Thyroid gland (tissue), 4 donors: ENCODE results near the gene SDSL. TPM values are rescaled to one million over a fixed set of nuclear protein-coding genes. Genes with fewer than 3 reads are reported as not detected.

Experiments
- DNase-seq, 2 donors: peaks; one replicate each; pipeline ENCODE4 v3.0.0-alpha.2; 2019
- H3K27ac ChIP-seq, 3 donors: fragments of 200-600 bp; sonication (generic); 1 replicate in 2 of 3; 2 replicates in 1 of 3; pipeline ENCODE4 v1.5.1; 2016 to 2019; ENCODE audit warnings: mild to moderate bottlenecking in 1 of 3, moderate library complexity in 1 of 3
- H3K27me3 ChIP-seq: fragments of 200-600 bp; sonication (generic); one replicate; pipeline ENCODE4 v1.5.1; 2019
- H3K36me3 ChIP-seq, 2 donors: fragments of 200-600 bp; sonication (generic); one replicate each; pipeline ENCODE4 v1.5.1; 2016 to 2019
- H3K4me1 ChIP-seq, 2 donors: fragments of 200-600 bp; sonication (generic); one replicate each; pipeline ENCODE4 v1.5.1; 2017 to 2019
- H3K4me3 ChIP-seq, 3 donors: fragments of 200-600 bp; sonication (generic); replicated peaks in 1 of 3; 1 replicate in 2 of 3; 2 replicates in 1 of 3; pipeline ENCODE4 v1.5.1; 2016; ENCODE audit warnings: mild to moderate bottlenecking in 1 of 3
- H3K9me3 ChIP-seq: fragments of 200-600 bp; sonication (generic); one replicate; pipeline ENCODE4 v1.5.1; 2017
- POLR2A ChIP-seq, 2 donors: fragments of 450-650 bp; IDR thresholded peaks; one replicate each; pipeline ENCODE4 v1.6.1; 2017; ENCODE audit warnings: antibody characterized with exemption in 2 of 2, mild to moderate bottlenecking in 2 of 2, moderate library complexity in 1 of 2
- WGBS, 2 donors: methylation state at CpG; one replicate each; pipeline ENCODE4 v1.1.5; 2017; 5-methylcytosine and 5-hydroxymethylcytosine counted together
- intact Hi-C: fragments of 100-400 bp; cut with DNase I; formaldehyde crosslinking; loops from one replicate; pipeline ENCODE4 v1.15.1; 2023
- total RNA-seq, 4 donors: library from RNA; depleted of rRNA; stranded (reverse); fragments of >200 nt; gene quantifications; one replicate each; pipeline ENCODE4 v1.2.3, GENCODE V29; 2016
- TF ChIP-seq, protein P1 (sequence below), 6 experiments: fragments of 200-600 bp in 3 of 6; fragments of 450-650 bp in 3 of 6; sonication (generic) in 3 of 6; IDR thresholded peaks; one replicate each; pipeline ENCODE4 v1.5.1; 2016 to 2019; ENCODE audit warnings: antibody characterized with exemption in 6 of 6, mild to moderate bottlenecking in 2 of 6, inconsistent platforms in 1 of 6, moderate library complexity in 1 of 6

The SDSL gene
- total RNA-seq, 4 donors from 2014 or later = 13.6 to 42.2 (median 27.5) TPM

GRCh38 chr12:113440947-113441782, 19.0 kb downstream of the SDSL start:
- H3K27ac ChIP-seq = no peak overlapping the region
- TF ChIP-seq, protein P1, sequence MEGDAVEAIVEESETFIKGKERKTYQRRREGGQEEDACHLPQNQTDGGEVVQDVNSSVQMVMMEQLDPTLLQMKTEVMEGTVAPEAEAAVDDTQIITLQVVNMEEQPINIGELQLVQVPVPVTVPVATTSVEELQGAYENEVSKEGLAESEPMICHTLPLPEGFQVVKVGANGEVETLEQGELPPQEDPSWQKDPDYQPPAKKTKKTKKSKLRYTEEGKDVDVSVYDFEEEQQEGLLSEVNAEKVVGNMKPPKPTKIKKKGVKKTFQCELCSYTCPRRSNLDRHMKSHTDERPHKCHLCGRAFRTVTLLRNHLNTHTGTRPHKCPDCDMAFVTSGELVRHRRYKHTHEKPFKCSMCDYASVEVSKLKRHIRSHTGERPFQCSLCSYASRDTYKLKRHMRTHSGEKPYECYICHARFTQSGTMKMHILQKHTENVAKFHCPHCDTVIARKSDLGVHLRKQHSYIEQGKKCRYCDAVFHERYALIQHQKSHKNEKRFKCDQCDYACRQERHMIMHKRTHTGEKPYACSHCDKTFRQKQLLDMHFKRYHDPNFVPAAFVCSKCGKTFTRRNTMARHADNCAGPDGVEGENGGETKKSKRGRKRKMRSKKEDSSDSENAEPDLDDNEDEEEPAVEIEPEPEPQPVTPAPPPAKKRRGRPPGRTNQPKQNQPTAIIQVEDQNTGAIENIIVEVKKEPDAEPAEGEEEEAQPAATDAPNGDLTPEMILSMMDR (IDR thresholded peaks at IDR 0.05) = no peak
- TF ChIP-seq POLR2A (IDR thresholded peaks at IDR 0.05) = no peak
- no peaks in the 10 kb centered on the region for H3K36me3 ChIP-seq
- intact Hi-C loops = no loop called here
- WGBS, 2 donors = 51 to 61% methylated on average over 12 to 14 of the region's 14 CpGs
- H3K27me3 ChIP-seq = no peaks in the 10 kb centered on the region
- DNase-seq = no peak
- H3K4me3 ChIP-seq = no peak overlapping the region
- no peaks in the 10 kb centered on the region for H3K9me3 ChIP-seq
- no peaks in the 10 kb centered on the region for H3K4me1 ChIP-seq

GRCh38 chr12:113443030-113443539, 20.9 kb downstream of the SDSL start:
- H3K36me3 ChIP-seq = no peaks in the 10 kb centered on the region
- H3K4me3 ChIP-seq = no peak overlapping the region
- 93 to 94% methylated on average over 6 of the region's 6 CpGs for WGBS, 2 donors
- H3K9me3 ChIP-seq = no peaks in the 10 kb centered on the region
- no peak for DNase-seq
- H3K27ac ChIP-seq = no peak overlapping the region
- intact Hi-C loops = no loop called here
- H3K27me3 ChIP-seq = no peaks in the 10 kb centered on the region
- H3K4me1 ChIP-seq = no peaks in the 10 kb centered on the region
- TF ChIP-seq, protein P1 (IDR thresholded peaks at IDR 0.05) = no peak
- TF ChIP-seq POLR2A (IDR thresholded peaks at IDR 0.05) = no peak

- Histone ChIP-seq H3K36me3 (no peaks in the 10 kb centered on the region), H3K4me1 (no peaks in the 10 kb centered on the region), H3K9me3 (no peaks in the 10 kb centered on the region), H3K27ac (no peak overlapping the region), H3K4me3 (no peak overlapping the region), H3K27me3 (no peaks in the 10 kb centered on the region)
- intact Hi-C loops = no loop called here
- DNase-seq = no peak
- 88 to 89% methylated on average over 6 of the region's 6 CpGs for WGBS, 2 donors
- TF ChIP-seq POLR2A (IDR thresholded peaks at IDR 0.05) = no peak
- TF ChIP-seq, protein P1 (IDR thresholded peaks at IDR 0.05) = no peak
These were observed 23.5 kb downstream of the SDSL start for GRCh38 chr12:113445544-113446171.

- no peak for DNase-seq
- Histone ChIP-seq H3K4me1 (no peaks in the 10 kb centered on the region), H3K27me3 (no peaks in the 10 kb centered on the region), H3K4me3 (no peak overlapping the region), H3K36me3 (no peaks in the 10 kb centered on the region), H3K9me3 (no peaks in the 10 kb centered on the region), H3K27ac (no peak overlapping the region)
- TF ChIP-seq, protein P1 (IDR thresholded peaks at IDR 0.05) = no peak
- no peak for TF ChIP-seq POLR2A (IDR thresholded peaks at IDR 0.05)
- intact Hi-C loops = no loop called here
- WGBS, 2 donors = 56% methylated on average over 7 of the region's 7 CpGs
These were observed 26.7 kb downstream of the SDSL start for GRCh38 chr12:113448873-113449272.

- DNase-seq = no peak
- H3K9me3 ChIP-seq = no peaks in the 10 kb centered on the region
- H3K27me3 ChIP-seq = no peaks in the 10 kb centered on the region
- H3K4me1 ChIP-seq = no peaks in the 10 kb centered on the region
- no peak overlapping the region for H3K4me3 ChIP-seq
- no peaks in the 10 kb centered on the region for H3K36me3 ChIP-seq
- intact Hi-C loops = no loop called here
- WGBS, 2 donors = 91 to 92% methylated on average over 2 of the region's 2 CpGs
- TF ChIP-seq POLR2A (IDR thresholded peaks at IDR 0.05) = no peak
- TF ChIP-seq, protein P1 (IDR thresholded peaks at IDR 0.05) = no peak
- H3K27ac ChIP-seq = no peak overlapping the region
These were observed 27.1 kb downstream of the SDSL start for GRCh38 chr12:113449299-113449698.
